Stimulated activated memory B cell treated with anti-CD40 and anti-IgM and Interleukin-4, amounts not matched to agents 10 μg/mL and 1 μg/mL and 100 μg/mL, for 72 hours (primary cell): ENCODE measurements around the gene MTA3.
A peak's percentile ranks its signal among the peaks of the same experiment; 100 is the strongest.

Experiments used
- ATAC-seq: fragments of 150-1000 bp; cut with Tn5 transposase; 2 replicates; pipeline ENCODE4 v1.10.0; 2021
- H3K27ac Mint-ChIP-seq: one replicate; pipeline ENCODE4 v1.8.0; 2022; ENCODE audit warnings: mild to moderate bottlenecking, mixed read lengths
- H3K27me3 Mint-ChIP-seq: one replicate; pipeline ENCODE4 v1.8.0; 2022; ENCODE audit warnings: mixed read lengths
- H3K36me3 Mint-ChIP-seq: one replicate; pipeline ENCODE4 v1.8.0; 2022; ENCODE audit warnings: mixed read lengths
- H3K4me1 Mint-ChIP-seq: one replicate; pipeline ENCODE4 v1.8.0; 2022; ENCODE audit warnings: mixed read lengths
- H3K4me3 Mint-ChIP-seq: one replicate; pipeline ENCODE4 v1.8.0; 2022; ENCODE audit warnings: mild to moderate bottlenecking, moderate library complexity, mixed read lengths
- H3K9me3 Mint-ChIP-seq: one replicate; pipeline ENCODE4 v1.8.0; 2022; ENCODE audit warnings: mixed read lengths

Gene MTA3

DNA sequence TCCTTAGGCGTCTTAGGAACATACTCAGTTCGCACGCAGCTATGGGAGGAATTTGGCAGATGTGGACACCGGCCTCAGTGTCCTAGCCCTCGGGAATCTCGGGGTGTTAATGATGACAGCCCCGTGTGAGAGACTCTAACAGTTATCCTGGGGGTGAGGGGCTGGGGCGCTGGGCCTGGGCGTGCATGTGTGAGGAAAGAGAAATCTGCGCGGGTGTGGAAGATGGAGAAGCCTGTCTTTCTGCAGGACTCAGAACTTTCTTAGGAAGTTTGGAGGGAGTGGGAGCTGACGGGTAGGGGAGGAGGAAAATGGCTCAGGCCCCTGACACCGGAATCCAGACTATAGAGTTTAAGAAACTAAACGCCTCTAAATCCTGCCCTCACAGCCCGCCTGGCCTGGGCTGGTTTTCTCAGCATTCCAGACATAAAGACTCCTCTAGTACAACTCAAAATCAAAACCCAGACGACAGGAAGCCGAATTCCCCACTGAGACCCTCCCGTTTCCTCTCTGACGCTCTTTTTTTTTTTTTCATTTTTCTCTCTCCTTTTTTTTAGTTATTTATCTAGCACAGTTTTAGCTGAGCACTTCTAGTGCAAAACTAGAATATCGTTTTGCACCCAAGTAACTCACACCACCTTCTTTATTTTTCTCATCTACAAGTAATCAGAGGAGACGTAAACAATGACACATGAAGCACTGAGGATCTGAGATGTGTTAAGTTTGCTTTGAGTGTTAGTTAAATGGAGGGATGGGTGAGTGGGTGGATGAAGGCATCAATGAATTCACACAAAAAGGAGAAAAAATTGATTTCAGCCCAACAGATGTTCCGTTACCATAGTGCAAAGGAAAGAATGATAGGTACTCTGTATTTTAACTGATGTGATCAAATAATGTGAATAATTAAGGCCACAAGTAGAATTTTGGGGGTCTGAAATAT, 225.2 kb downstream of the MTA3 start:
- Mint-ChIP-seq H3K27me3 (no peaks in the 10 kb centered on the region), H3K27ac (peak overlapping the region; percentile 94), H3K9me3 (no peaks in the 10 kb centered on the region), H3K4me1 (peaks cover 61% of the 10 kb centered on the region), H3K36me3 (peaks cover 19% of the 10 kb centered on the region), H3K4me3 (peak overlapping the region; percentile 85)
- ATAC-seq: no peak

DNA sequence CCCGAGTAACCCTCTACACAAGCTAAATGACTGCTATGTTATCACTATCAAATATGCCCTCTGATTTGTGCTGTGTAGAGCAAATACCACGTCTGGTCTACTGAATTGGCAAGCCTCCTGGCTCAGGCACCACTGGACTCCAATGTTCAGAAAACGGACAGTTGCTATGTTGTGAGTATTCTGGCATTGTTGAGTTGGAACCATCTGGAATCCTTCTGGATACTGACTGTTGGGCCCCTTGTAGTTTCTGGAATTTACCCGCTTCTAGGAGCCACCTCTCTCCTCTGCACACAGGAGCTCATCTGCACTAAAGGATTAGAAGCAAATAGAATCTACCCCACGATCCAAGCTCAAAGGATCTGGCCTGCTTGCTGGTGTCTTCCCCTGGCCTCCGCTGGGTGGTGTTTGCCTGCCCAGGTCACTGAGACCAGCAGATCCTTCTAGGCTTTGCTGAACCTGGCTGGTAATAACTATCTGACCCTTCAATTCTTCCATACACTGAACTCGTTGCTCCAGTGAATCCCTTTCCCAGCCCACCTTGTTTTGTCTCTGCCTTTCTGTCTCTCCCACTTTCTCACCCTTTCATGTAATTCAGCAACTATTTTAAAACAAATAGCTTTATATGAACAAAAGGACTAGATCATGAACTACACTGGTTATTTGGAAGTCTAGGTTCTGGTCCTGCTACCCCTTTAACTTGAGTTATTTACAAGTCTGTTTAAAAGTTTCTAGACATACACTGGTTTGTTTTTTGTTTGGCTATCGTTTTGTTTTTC, 226.0 kb downstream of the MTA3 start:
- ATAC-seq: no peak
- H3K4me3 Mint-ChIP-seq: peak overlapping the region; percentile 85

DNA sequence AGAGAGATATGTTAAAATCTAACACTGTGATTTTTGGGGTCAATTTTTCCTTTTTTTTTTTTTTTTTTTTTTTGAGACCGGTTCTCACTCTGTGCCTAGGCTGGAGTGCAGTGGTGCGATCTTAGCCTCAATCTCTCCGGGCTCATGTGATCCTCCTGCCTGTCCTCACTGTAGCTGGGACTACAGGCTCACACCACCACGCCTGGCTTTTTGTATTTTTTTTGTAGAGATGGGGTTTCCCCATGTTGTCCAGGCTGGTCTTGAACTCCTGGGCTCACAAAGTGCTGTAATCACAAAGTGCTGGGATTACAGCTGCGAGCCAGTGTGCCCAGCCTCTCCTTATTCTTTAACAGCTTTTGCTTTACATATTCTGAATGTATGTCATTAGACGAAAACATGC, 226.8 kb downstream of the MTA3 start:
- Mint-ChIP-seq H3K4me3 (peak overlapping the region; percentile 40), H3K27ac (peak overlapping the region; percentile 94), H3K36me3 (peaks cover 19% of the 10 kb centered on the region), H3K9me3 (no peaks in the 10 kb centered on the region), H3K4me1 (peaks cover 60% of the 10 kb centered on the region), H3K27me3 (no peaks in the 10 kb centered on the region)
- ATAC-seq: no peak

More for the DNA sequence above, 226.0 kb downstream of the MTA3 start:
- Mint-ChIP-seq H3K9me3 (no peaks in the 10 kb centered on the region), H3K27ac (peak overlapping the region; percentile 94), H3K27me3 (no peaks in the 10 kb centered on the region), H3K4me1 (peaks cover 60% of the 10 kb centered on the region), H3K36me3 (peaks cover 17% of the 10 kb centered on the region)

DNA sequence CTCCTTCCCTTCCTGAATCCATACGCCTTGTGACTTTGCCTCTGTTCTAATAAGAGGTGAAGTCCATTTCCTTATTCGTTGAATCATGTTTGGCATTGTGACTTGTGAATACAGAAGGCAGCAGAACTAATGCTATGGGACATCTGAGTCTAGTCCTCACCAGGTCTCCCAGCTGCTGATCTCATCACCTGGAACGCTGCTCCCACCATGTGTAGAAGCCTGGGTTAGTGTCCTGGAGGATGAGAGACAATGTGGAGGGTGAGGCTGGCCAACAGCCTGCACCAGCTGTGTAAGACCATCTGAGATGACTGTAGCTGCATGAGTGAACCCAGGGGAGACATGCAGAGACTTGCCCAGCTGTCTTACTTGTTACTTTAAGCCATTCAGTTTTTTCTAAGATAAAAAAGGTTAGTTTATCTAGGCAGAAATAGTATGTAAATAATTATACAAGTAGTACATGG, 227.4 kb downstream of the MTA3 start:
- Mint-ChIP-seq H3K9me3 (no peaks in the 10 kb centered on the region), H3K27me3 (no peaks in the 10 kb centered on the region), H3K36me3 (peaks cover 18% of the 10 kb centered on the region), H3K4me1 (peaks cover 64% of the 10 kb centered on the region), H3K27ac (peak overlapping the region; percentile 94), H3K4me3 (peak overlapping the region; percentile 40)
- peak; percentile 48 for ATAC-seq

DNA sequence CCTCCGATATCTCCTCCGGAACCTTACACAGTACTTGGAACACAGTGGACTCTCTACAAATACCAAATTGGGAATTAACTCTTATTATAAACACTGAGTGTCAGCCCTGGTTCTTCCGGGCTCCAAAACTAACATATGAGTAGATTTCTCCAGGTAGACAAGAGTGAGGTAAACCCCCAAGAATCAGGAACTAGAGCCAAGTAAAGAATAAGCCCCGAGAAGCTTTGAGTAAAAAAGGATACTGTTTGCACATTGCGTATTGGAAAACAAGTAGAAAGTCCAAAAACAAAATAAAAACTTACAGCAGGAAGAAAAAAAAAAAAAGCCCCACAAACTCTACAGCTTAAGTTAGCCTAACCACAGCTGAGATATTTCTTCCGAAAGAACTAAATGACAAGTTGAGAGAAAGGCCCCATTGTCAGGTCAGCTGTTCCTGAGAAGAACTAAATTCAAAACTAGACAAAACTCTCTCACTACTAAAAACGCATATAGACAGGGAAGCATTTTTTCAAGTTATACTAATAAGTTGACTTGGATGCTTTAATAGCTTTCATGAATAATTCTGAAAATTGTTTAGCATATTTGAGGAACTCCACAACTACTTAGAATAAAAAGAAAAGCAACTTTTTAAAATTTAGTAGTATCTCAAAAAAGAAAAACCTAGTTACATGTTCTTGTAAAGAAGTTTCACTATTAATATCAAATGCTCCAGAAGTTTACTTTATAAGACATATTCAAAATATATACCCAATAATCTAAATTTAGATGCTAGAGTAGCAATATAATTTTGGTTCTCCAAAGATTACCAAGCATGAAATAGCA, 228.2 kb downstream of the MTA3 start:
- H3K4me3 Mint-ChIP-seq: peak overlapping the region; percentile 56
- H3K27ac Mint-ChIP-seq: peak overlapping the region; percentile 94
- peak; percentile 73 for ATAC-seq
- peaks cover 63% of the 10 kb centered on the region for H3K4me1 Mint-ChIP-seq
- H3K36me3 Mint-ChIP-seq: peaks cover 22% of the 10 kb centered on the region
- H3K27me3 Mint-ChIP-seq: no peaks in the 10 kb centered on the region
- H3K9me3 Mint-ChIP-seq: no peaks in the 10 kb centered on the region

DNA sequence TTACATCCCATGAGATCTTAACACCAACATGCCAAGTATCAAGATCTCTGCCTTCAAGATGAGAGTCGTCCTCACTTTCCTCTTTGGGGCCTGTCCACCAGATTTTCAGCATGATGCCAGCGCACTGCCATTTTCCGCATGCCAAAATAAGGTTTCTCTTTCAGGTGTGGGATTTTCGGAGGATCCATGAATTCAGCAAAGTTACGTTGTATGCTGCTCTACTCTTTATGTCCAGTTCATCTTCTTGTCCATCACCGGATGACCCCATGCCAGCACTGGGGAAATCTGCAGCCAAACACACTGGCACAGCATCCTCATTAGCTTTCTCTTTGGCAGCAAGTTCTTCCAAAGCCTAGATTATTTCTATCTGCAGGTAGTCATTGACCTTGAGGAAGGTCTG, 228.8 kb downstream of the MTA3 start:
- H3K9me3 Mint-ChIP-seq: no peaks in the 10 kb centered on the region
- H3K27me3 Mint-ChIP-seq: no peaks in the 10 kb centered on the region
- ATAC-seq: no peak
- no peak overlapping the region for H3K4me3 Mint-ChIP-seq
- peaks cover 59% of the 10 kb centered on the region for H3K4me1 Mint-ChIP-seq
- H3K36me3 Mint-ChIP-seq: peaks cover 24% of the 10 kb centered on the region
- peak overlapping the region; percentile 94 for H3K27ac Mint-ChIP-seq

DNA sequence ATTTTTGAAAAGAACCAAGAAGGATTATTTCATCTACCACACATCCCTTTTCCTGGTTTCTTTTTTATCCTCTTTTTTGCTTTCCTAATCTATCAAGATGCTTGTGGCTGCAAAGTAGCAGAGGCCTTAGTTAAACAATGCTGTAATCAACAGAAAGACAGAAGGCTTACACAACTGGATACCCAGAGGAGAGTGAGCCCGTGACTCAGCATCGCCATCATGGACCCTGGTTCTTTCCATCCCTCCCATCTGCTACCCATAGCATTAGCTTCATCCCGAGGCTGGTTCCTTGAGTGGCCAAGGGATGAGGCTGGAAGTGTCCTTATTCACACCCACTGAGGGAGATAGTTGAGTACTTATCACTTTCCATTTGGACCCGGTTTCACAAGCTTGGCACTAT, 231.4 kb downstream of the MTA3 start:
- H3K36me3 Mint-ChIP-seq: peaks cover 14% of the 10 kb centered on the region
- ATAC-seq: no peak
- peaks cover 40% of the 10 kb centered on the region for H3K4me1 Mint-ChIP-seq
- peak overlapping the region; percentile 35 for H3K27ac Mint-ChIP-seq
- H3K27me3 Mint-ChIP-seq: no peaks in the 10 kb centered on the region
- no peaks in the 10 kb centered on the region for H3K9me3 Mint-ChIP-seq
- no peak overlapping the region for H3K4me3 Mint-ChIP-seq

DNA sequence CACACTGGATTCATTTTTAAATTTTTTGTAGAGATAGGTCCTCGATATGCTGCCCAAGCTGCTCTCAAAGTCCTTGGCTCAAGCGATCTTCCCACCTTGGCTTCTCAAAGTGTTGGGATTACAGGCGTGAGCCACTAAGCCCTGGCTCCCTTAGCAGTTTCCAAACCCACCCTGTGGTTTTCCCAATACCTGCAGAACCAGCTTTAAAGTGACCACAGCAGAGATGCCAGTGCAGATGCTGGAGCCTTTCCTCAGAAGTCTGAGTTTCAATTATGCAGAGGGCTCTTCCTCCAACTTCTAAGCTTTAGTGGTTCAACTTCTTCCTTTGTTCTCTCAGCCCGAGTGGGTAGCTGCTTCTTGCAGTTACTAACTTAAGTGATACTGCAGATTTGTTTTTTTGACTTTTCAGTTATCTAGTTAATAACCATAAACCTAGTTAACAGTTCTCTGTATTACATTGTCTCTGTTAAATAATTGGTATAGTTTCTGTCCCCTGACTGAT, 232.1 kb downstream of the MTA3 start:
- Mint-ChIP-seq H3K27ac (no peak overlapping the region), H3K4me3 (no peak overlapping the region)

DNA sequence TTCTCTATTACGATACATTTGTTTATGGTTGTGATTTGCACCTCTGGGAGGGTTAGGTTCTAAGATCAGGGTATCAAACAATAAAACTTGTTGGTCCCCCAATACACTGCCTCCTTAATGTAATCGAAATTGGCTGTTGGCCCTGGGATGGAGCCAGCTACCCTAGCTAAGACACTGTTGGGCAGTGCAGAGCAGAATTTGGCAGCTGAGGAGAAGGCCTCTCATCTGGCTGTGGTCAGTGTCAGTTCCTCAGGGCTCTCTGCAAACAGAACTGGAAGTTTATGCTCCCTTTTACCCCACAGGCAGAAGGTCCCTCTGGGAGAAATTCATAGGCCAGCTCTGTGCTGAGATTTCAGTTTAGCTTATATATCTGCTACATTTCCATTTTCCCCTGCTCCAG, 232.5 kb downstream of the MTA3 start:
- no peak for ATAC-seq
- Mint-ChIP-seq H3K4me1 (peaks cover 29% of the 10 kb centered on the region), H3K27me3 (no peaks in the 10 kb centered on the region)

More for the DNA sequence above, 232.1 kb downstream of the MTA3 start:
- no peaks in the 10 kb centered on the region for H3K27me3 Mint-ChIP-seq
- ATAC-seq: no peak
- H3K4me1 Mint-ChIP-seq: peaks cover 33% of the 10 kb centered on the region
- H3K9me3 Mint-ChIP-seq: no peaks in the 10 kb centered on the region
- peaks cover 12% of the 10 kb centered on the region for H3K36me3 Mint-ChIP-seq

DNA sequence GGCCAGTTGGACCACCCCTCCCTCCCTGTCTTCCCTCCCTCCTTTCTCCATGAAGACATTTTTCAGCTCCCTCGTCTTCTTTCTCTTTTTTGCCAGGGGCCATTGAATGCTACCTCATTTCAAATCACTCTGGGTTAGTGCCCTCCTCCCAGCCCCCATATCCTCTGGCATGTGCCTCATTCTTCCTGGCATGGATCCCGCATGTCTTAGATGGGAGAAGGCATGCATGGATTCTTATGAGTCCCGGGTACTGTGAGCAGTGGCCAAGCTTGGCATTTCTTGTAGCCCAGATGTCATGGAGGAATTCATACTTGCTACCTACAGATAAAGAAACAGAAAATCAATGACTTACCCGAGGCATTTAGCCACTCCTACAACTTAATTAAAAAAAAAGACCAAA, 232.9 kb downstream of the MTA3 start:
- no peak overlapping the region for H3K4me3 Mint-ChIP-seq
- ATAC-seq: no peak
- peaks cover 12% of the 10 kb centered on the region for H3K36me3 Mint-ChIP-seq
- no peaks in the 10 kb centered on the region for H3K9me3 Mint-ChIP-seq
- H3K4me1 Mint-ChIP-seq: peaks cover 25% of the 10 kb centered on the region
- H3K27ac Mint-ChIP-seq: no peak overlapping the region
- no peaks in the 10 kb centered on the region for H3K27me3 Mint-ChIP-seq

More for the DNA sequence above, 232.5 kb downstream of the MTA3 start:
- H3K27ac Mint-ChIP-seq: no peak overlapping the region
- peaks cover 12% of the 10 kb centered on the region for H3K36me3 Mint-ChIP-seq
- H3K9me3 Mint-ChIP-seq: no peaks in the 10 kb centered on the region
- no peak overlapping the region for H3K4me3 Mint-ChIP-seq

DNA sequence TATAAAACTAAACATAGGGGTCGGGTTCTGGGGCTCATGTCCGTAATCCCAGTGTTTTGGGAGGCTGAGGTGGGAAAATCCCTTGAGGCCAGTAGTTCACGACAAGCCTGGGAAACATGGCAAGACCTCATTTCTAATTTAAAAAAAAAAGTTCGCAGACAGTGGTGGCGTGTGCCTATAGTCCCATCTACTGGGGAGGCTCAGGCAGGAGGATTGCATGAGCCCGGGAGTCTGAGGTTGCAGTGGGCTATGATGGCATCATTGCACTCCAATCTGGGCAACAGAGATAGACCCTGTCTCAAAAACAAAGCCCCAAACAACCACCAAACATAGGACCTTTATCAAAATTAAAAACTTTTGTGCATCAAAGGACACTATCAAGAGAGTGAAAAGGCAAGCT, 233.7 kb downstream of the MTA3 start:
- H3K4me3 Mint-ChIP-seq: no peak overlapping the region
- H3K4me1 Mint-ChIP-seq: peaks cover 19% of the 10 kb centered on the region
- no peaks in the 10 kb centered on the region for H3K27me3 Mint-ChIP-seq
- H3K27ac Mint-ChIP-seq: no peak overlapping the region
- ATAC-seq: no peak
- H3K36me3 Mint-ChIP-seq: peaks cover 12% of the 10 kb centered on the region
- no peaks in the 10 kb centered on the region for H3K9me3 Mint-ChIP-seq

DNA sequence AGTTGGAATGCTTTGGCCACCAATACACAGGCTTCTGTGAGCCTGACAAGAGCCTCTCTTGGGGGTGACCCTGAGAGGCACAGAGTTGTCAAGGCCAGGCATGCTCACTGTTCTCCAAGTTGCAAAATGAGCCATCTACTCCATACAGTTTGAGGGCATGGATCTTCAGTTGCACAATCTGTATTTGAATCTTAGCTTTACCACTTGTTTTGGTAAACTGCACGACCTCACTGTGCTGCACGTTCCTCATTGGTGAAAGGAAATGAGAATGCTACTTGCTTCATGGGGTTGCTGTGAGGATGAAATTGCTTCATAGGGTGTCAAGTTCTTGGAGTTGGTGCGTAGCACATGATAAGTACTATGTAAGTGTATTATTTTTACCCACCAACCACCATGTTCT, 235.9 kb downstream of the MTA3 start:
- peaks cover 25% of the 10 kb centered on the region for H3K4me1 Mint-ChIP-seq
- no peaks in the 10 kb centered on the region for H3K27me3 Mint-ChIP-seq
- H3K27ac Mint-ChIP-seq: no peak overlapping the region
- peaks cover 12% of the 10 kb centered on the region for H3K36me3 Mint-ChIP-seq
- no peak overlapping the region for H3K4me3 Mint-ChIP-seq
- ATAC-seq: no peak
- H3K9me3 Mint-ChIP-seq: no peaks in the 10 kb centered on the region

DNA sequence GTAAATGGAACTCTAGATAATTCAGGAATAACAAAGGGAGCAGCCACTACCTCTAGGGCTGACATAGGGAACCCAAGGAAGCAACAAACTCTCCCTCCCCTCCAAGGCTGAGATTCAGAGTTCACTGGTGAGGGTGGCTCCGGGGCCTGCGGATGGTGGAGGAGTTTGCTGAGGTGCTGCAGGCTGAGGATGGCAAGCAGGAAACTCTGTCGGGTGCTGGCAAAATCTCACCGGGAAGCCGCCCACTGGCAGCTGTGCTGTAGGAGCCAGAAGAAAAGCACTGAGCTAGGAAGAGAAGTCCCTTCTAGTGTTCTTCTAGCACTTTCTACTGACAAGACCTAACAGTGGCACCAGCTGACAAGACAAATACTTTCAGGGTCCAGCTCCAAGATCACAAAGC, 236.5 kb downstream of the MTA3 start:
- Mint-ChIP-seq H3K9me3 (no peaks in the 10 kb centered on the region), H3K27me3 (no peaks in the 10 kb centered on the region), H3K36me3 (peaks cover 8% of the 10 kb centered on the region), H3K4me3 (no peak overlapping the region), H3K27ac (no peak overlapping the region), H3K4me1 (peaks cover 23% of the 10 kb centered on the region)
- ATAC-seq: no peak
